ENCODE data around the gene MCCC1.
"Not testable (repeated sequence)": the region's sequence is repeated elsewhere in the genome, so short reads cannot be mapped to it uniquely, and the experiment has no call there.

Gene MCCC1

GRCh38 chr3:183070892-183071291 is 28.4 kb downstream of the MCCC1 start:
- no peaks in the 10 kb centered on the region for H4K20me1 ChIP-seq (ENCODE audit: low read depth, low read length)
- H3K4me3 ChIP-seq (ENCODE audit: insufficient read depth, low read length, poor library complexity, severe bottlenecking), result no peak overlapping the region
- H3K9me3 ChIP-seq (ENCODE audit: insufficient read depth, low read length), result peaks cover 12% of the 10 kb centered on the region; the same call in 1 of the 2 replicates
- H3K27me3 ChIP-seq (ENCODE audit: low read length), result no peaks in the 10 kb centered on the region
- no peak overlapping the region for H2AFZ ChIP-seq (ENCODE audit: low read depth, low read length, severe bottlenecking)
- peaks cover 44% of the 10 kb centered on the region for H3K36me3 ChIP-seq (ENCODE audit: low read length)
- H3F3A ChIP-seq (ENCODE audit: insufficient read depth), result no peaks in the 10 kb centered on the region; the same call in 1 of the 2 replicates
- H3K9ac ChIP-seq (ENCODE audit: low read length), result no peak overlapping the region
- H3K9me2 ChIP-seq (replicated peaks; ENCODE audit: insufficient read depth, low read length), result no peaks in the 10 kb centered on the region
- no peak overlapping the region for H3K27ac ChIP-seq (ENCODE audit: low read depth, low read length)
- no peaks in the 10 kb centered on the region for H3K79me2 ChIP-seq (ENCODE audit: insufficient read depth, low read length)
- H3K4me2 ChIP-seq (ENCODE audit: low read depth, low read length, poor library complexity, severe bottlenecking), result no peak overlapping the region
- no peak for TF ChIP-seq EZH2phosphoT487 (conservative IDR thresholded peaks at IDR 0.05; ENCODE audit: low read length)
- TF ChIP-seq, protein P1, sequence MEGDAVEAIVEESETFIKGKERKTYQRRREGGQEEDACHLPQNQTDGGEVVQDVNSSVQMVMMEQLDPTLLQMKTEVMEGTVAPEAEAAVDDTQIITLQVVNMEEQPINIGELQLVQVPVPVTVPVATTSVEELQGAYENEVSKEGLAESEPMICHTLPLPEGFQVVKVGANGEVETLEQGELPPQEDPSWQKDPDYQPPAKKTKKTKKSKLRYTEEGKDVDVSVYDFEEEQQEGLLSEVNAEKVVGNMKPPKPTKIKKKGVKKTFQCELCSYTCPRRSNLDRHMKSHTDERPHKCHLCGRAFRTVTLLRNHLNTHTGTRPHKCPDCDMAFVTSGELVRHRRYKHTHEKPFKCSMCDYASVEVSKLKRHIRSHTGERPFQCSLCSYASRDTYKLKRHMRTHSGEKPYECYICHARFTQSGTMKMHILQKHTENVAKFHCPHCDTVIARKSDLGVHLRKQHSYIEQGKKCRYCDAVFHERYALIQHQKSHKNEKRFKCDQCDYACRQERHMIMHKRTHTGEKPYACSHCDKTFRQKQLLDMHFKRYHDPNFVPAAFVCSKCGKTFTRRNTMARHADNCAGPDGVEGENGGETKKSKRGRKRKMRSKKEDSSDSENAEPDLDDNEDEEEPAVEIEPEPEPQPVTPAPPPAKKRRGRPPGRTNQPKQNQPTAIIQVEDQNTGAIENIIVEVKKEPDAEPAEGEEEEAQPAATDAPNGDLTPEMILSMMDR (IDR thresholded peaks at IDR 0.05; ENCODE audit: insufficient read depth, low read length, poor library complexity, severe bottlenecking), result no peak

DNA sequence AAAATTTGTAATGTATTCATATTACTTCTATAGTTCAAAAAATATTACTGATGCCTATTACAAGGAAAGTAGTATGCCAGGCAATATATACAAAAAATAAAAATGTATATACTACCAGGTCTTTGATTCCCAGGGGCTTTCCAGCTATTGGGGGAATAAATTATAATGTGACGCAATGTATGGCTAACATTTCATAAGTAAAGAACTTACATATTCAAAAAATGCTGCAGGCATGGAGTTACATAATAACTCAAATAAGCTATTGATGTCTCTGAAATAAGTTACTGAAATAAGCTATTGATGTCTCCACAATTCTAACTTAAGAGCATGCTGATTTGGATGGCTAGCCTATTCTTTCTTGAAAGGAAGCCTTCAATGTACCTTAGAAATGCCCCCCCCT is 30.2 kb downstream of the MCCC1 start:
- Histone ChIP-seq H3K36me3 (ENCODE audit: low read length) (peaks cover 54% of the 10 kb centered on the region), H3F3A (ENCODE audit: insufficient read depth) (no peaks in the 10 kb centered on the region; the same call in 1 of the 2 replicates)
- TF ChIP-seq, protein P1 (IDR thresholded peaks at IDR 0.05; ENCODE audit: insufficient read depth, low read length, poor library complexity, severe bottlenecking), result no peak
- TF ChIP-seq EZH2phosphoT487 (conservative IDR thresholded peaks at IDR 0.05; ENCODE audit: low read length), result no peak

GRCh38 chr3:183066891-183067290 is 32.4 kb downstream of the MCCC1 start:
- Histone ChIP-seq H3K9me3 (ENCODE audit: insufficient read depth, low read length) (peaks cover 12% of the 10 kb centered on the region; the same call in 1 of the 2 replicates), H3K36me3 (ENCODE audit: low read length) (peaks cover 54% of the 10 kb centered on the region)
- not testable (repeated sequence) for H2AFZ ChIP-seq (ENCODE audit: low read depth, low read length, severe bottlenecking); H3F3A ChIP-seq (ENCODE audit: insufficient read depth); H3K4me2 ChIP-seq (ENCODE audit: low read depth, low read length, poor library complexity, severe bottlenecking); H3K9me2 ChIP-seq (replicated peaks; ENCODE audit: insufficient read depth, low read length); H3K4me3 ChIP-seq (ENCODE audit: insufficient read depth, low read length, poor library complexity, severe bottlenecking); H4K20me1 ChIP-seq (ENCODE audit: low read depth, low read length); H3K9ac ChIP-seq (ENCODE audit: low read length); H3K27ac ChIP-seq (ENCODE audit: low read depth, low read length); H3K27me3 ChIP-seq (ENCODE audit: low read length); H3K79me2 ChIP-seq (ENCODE audit: insufficient read depth, low read length)

More for the DNA sequence above, 30.2 kb downstream of the MCCC1 start:
- Histone ChIP-seq H3K79me2 (ENCODE audit: insufficient read depth, low read length) (no peaks in the 10 kb centered on the region), H3K27me3 (ENCODE audit: low read length) (no peaks in the 10 kb centered on the region), H3K27ac (ENCODE audit: low read depth, low read length) (no peak overlapping the region), H3K4me3 (ENCODE audit: insufficient read depth, low read length, poor library complexity, severe bottlenecking) (no peak overlapping the region), H3K9ac (ENCODE audit: low read length) (no peak overlapping the region), H3K9me2 (replicated peaks; ENCODE audit: insufficient read depth, low read length) (no peaks in the 10 kb centered on the region), H3K4me2 (ENCODE audit: low read depth, low read length, poor library complexity, severe bottlenecking) (no peak overlapping the region), H2AFZ (ENCODE audit: low read depth, low read length, severe bottlenecking) (no peak overlapping the region), H3K9me3 (ENCODE audit: insufficient read depth, low read length) (peaks cover 12% of the 10 kb centered on the region; the same call in 1 of the 2 replicates), H4K20me1 (ENCODE audit: low read depth, low read length) (no peaks in the 10 kb centered on the region)

- H3K27me3 ChIP-seq (ENCODE audit: low read length), result no peaks in the 10 kb centered on the region
- H3K27ac ChIP-seq (ENCODE audit: low read depth, low read length), result no peak overlapping the region
- H3K9me2 ChIP-seq (replicated peaks; ENCODE audit: insufficient read depth, low read length), result no peaks in the 10 kb centered on the region
- no peaks in the 10 kb centered on the region for H3F3A ChIP-seq (ENCODE audit: insufficient read depth)
- H3K9me3 ChIP-seq (ENCODE audit: insufficient read depth, low read length), result peaks cover 12% of the 10 kb centered on the region; the same call in 1 of the 2 replicates
- no peak overlapping the region for H3K4me2 ChIP-seq (ENCODE audit: low read depth, low read length, poor library complexity, severe bottlenecking)
- H3K79me2 ChIP-seq (ENCODE audit: insufficient read depth, low read length), result no peaks in the 10 kb centered on the region
- TF ChIP-seq EZH2phosphoT487 (conservative IDR thresholded peaks at IDR 0.05; ENCODE audit: low read length), result no peak
- TF ChIP-seq, protein P1 (IDR thresholded peaks at IDR 0.05; ENCODE audit: insufficient read depth, low read length, poor library complexity, severe bottlenecking), result no peak
- no peak overlapping the region for H3K4me3 ChIP-seq (ENCODE audit: insufficient read depth, low read length, poor library complexity, severe bottlenecking)
- H3K36me3 ChIP-seq (ENCODE audit: low read length), result peaks cover 40% of the 10 kb centered on the region
- H2AFZ ChIP-seq (ENCODE audit: low read depth, low read length, severe bottlenecking), result no peak overlapping the region
- no peaks in the 10 kb centered on the region for H4K20me1 ChIP-seq (ENCODE audit: low read depth, low read length)
- no peak overlapping the region for H3K9ac ChIP-seq (ENCODE audit: low read length)
These were observed 34.8 kb downstream of the MCCC1 start for GRCh38 chr3:183064475-183064874.
